ES-I3 (cell line): Measurements from ENCODE around the gene MAPK8IP1.

Experiments used
- H3K36me3 ChIP-seq: 2 replicates; pipeline ENCODE4 v1.6.1; 2013; ENCODE audit warnings: mild to moderate bottlenecking, low read length, control low read depth, moderate library complexity; ENCODE audit not compliant: insufficient read depth
- H3K4me1 ChIP-seq: 2 replicates; pipeline ENCODE4 v1.6.1; 2013; ENCODE audit warnings: mild to moderate bottlenecking, control low read depth, low read length; ENCODE audit not compliant: insufficient read depth
- H3K9ac ChIP-seq: 2 replicates; pipeline ENCODE4 v1.6.1; 2013; ENCODE audit warnings: low read depth, mild to moderate bottlenecking, low read length, moderate library complexity
- H3K9me3 ChIP-seq: 2 replicates; pipeline ENCODE4 v1.6.1; 2013; ENCODE audit warnings: mild to moderate bottlenecking, low read length, moderate library complexity; ENCODE audit not compliant: control insufficient read depth, insufficient read depth

MAPK8IP1 gene

GRCh38 chr11:45853332-45854219 lies 31.9 kb upstream of the MAPK8IP1 start:
- Histone ChIP-seq H3K9me3 (no peaks in the 10 kb centered on the region), H3K36me3 (no peaks in the 10 kb centered on the region), H3K4me1 (0 out of 2 replicates have a peak, but pooled peaks cover 5% of the 10 kb centered on the region), H3K9ac (no peak overlapping the region)

DNA sequence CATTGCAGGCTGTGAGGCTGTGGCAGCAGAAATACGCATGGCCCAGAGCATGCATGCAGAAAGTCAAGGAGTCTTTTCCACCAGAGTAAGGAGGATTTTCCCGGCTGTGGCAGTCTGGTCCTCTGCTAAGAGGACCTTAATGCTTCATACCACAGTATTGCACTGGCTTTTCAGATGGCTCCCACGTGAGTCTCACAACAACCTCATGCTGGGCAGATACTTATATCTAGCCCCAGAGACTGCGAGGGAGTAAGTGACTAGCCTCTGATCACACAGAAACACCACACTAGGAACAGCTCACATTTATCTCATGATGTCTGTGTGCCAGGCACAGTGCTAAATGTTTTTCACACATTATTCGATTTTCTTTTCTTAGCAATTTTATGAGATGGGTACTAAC lies 30.1 kb upstream of the MAPK8IP1 start:
- Histone ChIP-seq H3K9ac (no peak overlapping the region), H3K36me3 (no peaks in the 10 kb centered on the region), H3K9me3 (no peaks in the 10 kb centered on the region), H3K4me1 (peaks cover 21% of the 10 kb centered on the region)

- no peaks in the 10 kb centered on the region for H3K9me3 ChIP-seq
- H3K9ac ChIP-seq, result no peak overlapping the region
- H3K4me1 ChIP-seq, result peaks cover 21% of the 10 kb centered on the region
- no peaks in the 10 kb centered on the region for H3K36me3 ChIP-seq
Measured at GRCh38 chr11:45856044-45856468, 29.4 kb upstream of the MAPK8IP1 start.

DNA sequence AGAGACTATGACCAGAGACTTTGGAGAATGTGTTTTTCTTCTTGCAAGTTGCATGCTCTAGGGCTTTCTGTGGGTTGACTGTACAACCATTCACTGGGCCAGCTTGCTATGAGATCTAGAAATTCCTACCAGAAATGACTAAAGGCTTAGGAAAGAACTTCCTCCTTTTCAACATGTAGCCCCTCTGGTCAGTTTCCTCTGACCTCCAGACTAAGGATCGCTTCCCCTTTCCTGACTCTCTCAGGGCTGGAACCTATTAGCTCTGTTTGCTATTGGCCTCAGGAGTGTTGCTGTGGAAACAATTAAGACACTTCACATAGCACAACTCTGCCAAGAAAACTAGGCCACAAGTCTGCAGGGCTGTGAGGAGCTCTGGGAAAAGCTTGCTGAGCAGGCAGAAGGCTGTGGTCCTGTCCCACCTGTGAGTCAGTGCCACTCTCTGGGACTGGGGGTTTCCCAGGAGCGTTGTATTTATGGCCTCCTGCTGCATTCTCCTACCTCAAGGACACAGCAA lies 27.4 kb upstream of the MAPK8IP1 start:
- Histone ChIP-seq H3K36me3 (no peaks in the 10 kb centered on the region), H3K9me3 (no peaks in the 10 kb centered on the region), H3K4me1 (peaks cover 21% of the 10 kb centered on the region), H3K9ac (no peak overlapping the region)

GRCh38 chr11:45858751-45859398 lies 26.6 kb upstream of the MAPK8IP1 start:
- H3K9ac ChIP-seq, result no peak overlapping the region
- no peaks in the 10 kb centered on the region for H3K9me3 ChIP-seq
- peaks cover 21% of the 10 kb centered on the region for H3K4me1 ChIP-seq
- no peaks in the 10 kb centered on the region for H3K36me3 ChIP-seq

DNA sequence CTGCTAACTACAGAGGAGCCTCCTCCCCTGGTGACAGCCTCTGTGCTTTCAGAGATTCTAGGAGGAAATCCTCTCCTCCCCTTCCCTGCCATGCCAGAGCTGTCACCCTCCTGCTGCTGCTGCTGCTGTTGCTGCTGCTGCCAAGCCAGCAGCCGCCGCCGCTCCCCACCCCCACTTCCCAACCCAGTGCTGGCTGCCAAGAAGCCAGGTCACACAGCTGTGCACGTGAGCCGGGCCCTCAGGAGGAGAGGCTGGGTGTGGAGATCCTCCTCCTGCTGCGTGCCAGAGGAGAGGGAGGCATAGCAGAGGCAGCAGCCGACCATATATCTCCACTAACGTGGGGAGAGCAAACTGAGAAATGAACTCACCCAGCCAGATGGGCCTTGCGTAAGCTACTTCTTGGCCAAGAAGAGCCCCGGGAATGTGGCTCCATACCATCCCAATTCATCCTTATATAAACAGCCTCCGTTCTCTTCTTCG lies 25.8 kb upstream of the MAPK8IP1 start:
- Histone ChIP-seq H3K9ac (no peak overlapping the region), H3K36me3 (no peaks in the 10 kb centered on the region), H3K4me1 (peaks cover 21% of the 10 kb centered on the region), H3K9me3 (no peaks in the 10 kb centered on the region)

DNA sequence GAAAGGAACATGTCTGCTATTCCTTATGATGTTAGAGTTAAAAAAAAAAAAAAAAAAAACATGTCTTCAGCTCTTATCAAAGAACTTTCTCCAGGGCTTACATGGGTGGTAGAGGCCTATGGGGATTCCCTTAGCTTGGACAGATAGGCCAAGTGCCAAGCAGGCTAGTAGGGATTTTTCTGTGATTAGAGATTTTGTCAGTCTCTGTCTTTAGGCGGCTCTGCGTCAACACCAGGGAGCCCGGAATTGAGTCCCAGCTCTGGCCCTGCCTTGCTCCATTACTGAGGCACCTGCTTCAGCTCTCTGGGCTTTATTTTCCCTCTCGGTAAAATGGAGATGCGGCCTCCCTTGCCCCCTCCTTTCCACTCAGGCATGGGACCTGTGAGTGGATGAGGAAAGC lies 25.1 kb upstream of the MAPK8IP1 start:
- H3K4me1 ChIP-seq, result peaks cover 21% of the 10 kb centered on the region
- no peaks in the 10 kb centered on the region for H3K36me3 ChIP-seq
- H3K9me3 ChIP-seq, result no peaks in the 10 kb centered on the region
- no peak overlapping the region for H3K9ac ChIP-seq

GRCh38 chr11:45860764-45861510 lies 24.5 kb upstream of the MAPK8IP1 start:
- no peaks in the 10 kb centered on the region for H3K9me3 ChIP-seq
- H3K36me3 ChIP-seq, result no peaks in the 10 kb centered on the region
- H3K9ac ChIP-seq, result no peak overlapping the region
- H3K4me1 ChIP-seq, result peaks cover 21% of the 10 kb centered on the region

GRCh38 chr11:45864041-45864440 lies 21.4 kb upstream of the MAPK8IP1 start:
- Histone ChIP-seq H3K9ac (no peak overlapping the region), H3K36me3 (no peaks in the 10 kb centered on the region; the same call in 1 of the 2 replicates), H3K9me3 (no peaks in the 10 kb centered on the region), H3K4me1 (peaks cover 12% of the 10 kb centered on the region)

DNA sequence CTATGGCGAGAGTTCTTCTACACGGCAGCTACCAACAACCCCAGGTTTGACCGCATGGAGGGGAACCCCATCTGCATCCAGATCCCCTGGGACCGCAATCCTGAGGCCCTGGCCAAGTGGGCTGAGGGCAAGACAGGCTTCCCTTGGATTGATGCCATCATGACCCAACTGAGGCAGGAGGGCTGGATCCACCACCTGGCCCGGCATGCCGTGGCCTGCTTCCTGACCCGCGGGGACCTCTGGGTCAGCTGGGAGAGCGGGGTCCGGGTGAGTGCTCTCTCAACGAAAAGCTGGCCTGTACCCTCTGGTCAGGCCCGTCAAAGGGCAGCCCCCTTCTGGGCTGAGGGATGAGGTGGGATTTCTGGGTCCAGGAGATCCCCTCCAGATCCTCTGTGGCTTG lies 15.9 kb upstream of the MAPK8IP1 start:
- H3K9me3 ChIP-seq, result no peaks in the 10 kb centered on the region
- peaks cover 7% of the 10 kb centered on the region; the same call in 1 of the 2 replicates for H3K4me1 ChIP-seq
- peaks cover 8% of the 10 kb centered on the region for H3K36me3 ChIP-seq

DNA sequence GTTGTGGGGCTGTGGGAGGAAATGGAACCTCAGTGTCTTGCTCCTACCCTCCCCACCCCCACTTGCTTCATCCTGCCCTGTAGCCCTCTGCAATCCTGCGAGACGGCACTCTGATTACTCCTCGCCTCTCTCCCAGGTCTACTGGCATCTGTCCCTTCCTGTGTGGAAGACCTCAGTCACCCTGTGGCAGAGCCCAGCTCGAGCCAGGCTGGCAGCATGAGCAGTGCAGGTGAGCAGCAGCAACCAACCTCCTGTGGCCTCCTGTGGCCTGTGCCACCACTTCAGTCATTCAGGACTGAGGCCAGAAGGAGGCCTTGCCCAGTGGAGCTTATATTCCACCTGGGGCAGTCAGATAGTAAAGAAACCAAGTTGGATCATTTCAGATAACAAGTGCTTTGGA lies 14.7 kb upstream of the MAPK8IP1 start:
- H3K4me1 ChIP-seq, result peaks cover 7% of the 10 kb centered on the region
- H3K9ac ChIP-seq, result no peak overlapping the region
- H3K36me3 ChIP-seq, result peaks cover 8% of the 10 kb centered on the region
- no peaks in the 10 kb centered on the region for H3K9me3 ChIP-seq

More for the DNA sequence above, 15.9 kb upstream of the MAPK8IP1 start:
- no peak overlapping the region for H3K9ac ChIP-seq

DNA sequence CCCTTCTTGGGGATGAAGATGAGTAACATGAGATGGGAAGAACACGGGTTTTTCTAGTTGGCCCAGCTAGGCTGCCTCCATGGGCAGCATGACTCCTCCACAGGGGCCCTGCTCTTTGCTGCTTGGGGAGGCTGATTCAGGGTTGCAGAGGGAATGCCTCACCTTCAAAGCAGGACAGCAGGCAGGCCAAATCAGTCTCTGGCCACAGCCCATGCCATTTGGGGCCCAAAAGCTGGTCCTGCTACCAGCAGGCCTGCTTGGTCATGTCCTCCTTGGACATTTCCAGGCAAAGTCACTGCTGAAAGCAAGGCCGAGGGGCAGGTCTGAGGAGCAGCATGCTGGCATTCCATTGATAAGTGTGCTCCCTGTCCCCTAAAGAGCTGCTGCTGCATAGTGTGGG lies 13.8 kb upstream of the MAPK8IP1 start:
- H3K9me3 ChIP-seq, result no peaks in the 10 kb centered on the region
- H3K36me3 ChIP-seq, result peaks cover 8% of the 10 kb centered on the region
- no peak overlapping the region for H3K9ac ChIP-seq

GRCh38 chr11:45872651-45873356 lies 12.6 kb upstream of the MAPK8IP1 start:
- Histone ChIP-seq H3K4me1 (peaks cover 7% of the 10 kb centered on the region), H3K9me3 (no peaks in the 10 kb centered on the region), H3K36me3 (peaks cover 8% of the 10 kb centered on the region), H3K9ac (no peak overlapping the region)

More for the DNA sequence above, 13.8 kb upstream of the MAPK8IP1 start:
- peaks cover 7% of the 10 kb centered on the region for H3K4me1 ChIP-seq
